ENCODE results near the gene C6orf89.

C6orf89 gene, protein sequence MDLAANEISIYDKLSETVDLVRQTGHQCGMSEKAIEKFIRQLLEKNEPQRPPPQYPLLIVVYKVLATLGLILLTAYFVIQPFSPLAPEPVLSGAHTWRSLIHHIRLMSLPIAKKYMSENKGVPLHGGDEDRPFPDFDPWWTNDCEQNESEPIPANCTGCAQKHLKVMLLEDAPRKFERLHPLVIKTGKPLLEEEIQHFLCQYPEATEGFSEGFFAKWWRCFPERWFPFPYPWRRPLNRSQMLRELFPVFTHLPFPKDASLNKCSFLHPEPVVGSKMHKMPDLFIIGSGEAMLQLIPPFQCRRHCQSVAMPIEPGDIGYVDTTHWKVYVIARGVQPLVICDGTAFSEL

DNA sequence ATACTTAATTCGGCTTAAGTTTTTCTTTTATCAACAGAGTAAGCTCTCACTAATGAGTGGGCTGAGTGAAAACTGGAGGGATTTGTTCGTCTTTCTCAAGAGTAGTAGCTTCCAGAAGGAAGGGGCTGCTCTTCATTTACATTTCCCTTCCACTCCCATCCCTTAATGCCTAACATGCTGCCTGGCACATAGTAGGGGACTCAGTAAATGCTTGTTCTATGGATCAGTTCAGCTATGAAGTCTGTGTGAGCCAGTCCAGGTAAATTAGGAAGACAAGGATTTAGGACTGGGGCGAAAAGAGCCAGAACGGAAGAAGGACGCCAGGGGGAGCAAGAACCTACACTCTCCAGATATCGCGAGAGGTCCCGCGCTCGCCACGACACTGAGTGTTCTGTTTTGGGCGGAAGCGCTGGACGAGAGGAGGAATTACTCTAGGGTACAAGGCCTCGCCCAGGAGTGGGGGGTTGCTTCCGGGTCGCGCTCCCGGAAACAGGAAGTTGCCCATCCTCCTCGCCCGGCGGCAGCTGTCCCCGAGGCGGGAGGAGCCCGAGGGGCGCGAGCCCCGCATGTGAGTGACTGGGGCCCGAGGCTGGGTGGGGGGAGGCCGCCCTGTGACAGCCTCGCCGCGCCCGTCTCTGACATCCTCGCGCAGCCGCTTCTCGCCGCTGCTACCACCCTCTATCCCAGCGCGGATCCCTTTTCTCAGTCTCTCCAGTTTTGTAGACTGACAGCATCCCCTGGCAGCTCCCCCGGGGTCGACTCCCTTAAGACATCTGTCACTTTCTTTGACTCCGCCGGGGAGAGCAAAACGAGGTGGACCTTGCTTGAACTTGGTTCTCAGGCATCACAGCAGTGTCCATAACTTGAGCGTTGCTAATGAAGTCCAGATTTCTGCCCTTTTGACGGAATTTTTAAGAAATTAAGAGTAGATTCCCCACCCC lies at the start of gene C6orf89:
TSS of gene C6orf89 (plus strand) at position 492 of the 941 bp plus-strand sequence. CDS start 13,493 bp downstream, outside the sequence.
- Mint-ChIP-seq H3K9me3 (no peaks in the 10 kb centered on the region), H3K27ac (peak within 1 kb of the TSS; percentile 95), H3K4me3 (peak within 1 kb of the TSS; percentile 88), H3K4me1 (peaks cover 20% of the 10 kb centered on the region), H3K36me3 (peaks cover 2% of the 10 kb centered on the region), H3K27me3 (no peaks in the 10 kb centered on the region)
- DNase-seq (ENCODE audit: low spot score in 2 of 2) (peak; percentile 85 to 93), ATAC-seq (ENCODE audit: low read depth) (peak; percentile 98)

GRCh38 chr6:36836111-36837021 lies 49.4 kb upstream of the C6orf89 start:
- no peak overlapping the region for H3K4me3 Mint-ChIP-seq
- no peaks in the 10 kb centered on the region for H3K36me3 Mint-ChIP-seq
- no peak for DNase-seq (ENCODE audit: low spot score in 2 of 2)
- H3K27me3 Mint-ChIP-seq = peaks cover 19% of the 10 kb centered on the region
- ATAC-seq (ENCODE audit: low read depth) = no peak
- peaks cover 3% of the 10 kb centered on the region for H3K9me3 Mint-ChIP-seq
- H3K4me1 Mint-ChIP-seq = peaks cover 6% of the 10 kb centered on the region
- H3K27ac Mint-ChIP-seq = no peak overlapping the region

GRCh38 chr6:36837022-36837339 lies 48.8 kb upstream of the C6orf89 start:
- H3K27ac Mint-ChIP-seq = no peak overlapping the region
- peaks cover 3% of the 10 kb centered on the region for H3K9me3 Mint-ChIP-seq
- H3K4me1 Mint-ChIP-seq = peaks cover 6% of the 10 kb centered on the region
- H3K4me3 Mint-ChIP-seq = no peak overlapping the region
- DNase-seq (ENCODE audit: low spot score in 2 of 2) = no peak
- H3K36me3 Mint-ChIP-seq = no peaks in the 10 kb centered on the region
- no peak for ATAC-seq (ENCODE audit: low read depth)
- H3K27me3 Mint-ChIP-seq = peaks cover 19% of the 10 kb centered on the region

DNA sequence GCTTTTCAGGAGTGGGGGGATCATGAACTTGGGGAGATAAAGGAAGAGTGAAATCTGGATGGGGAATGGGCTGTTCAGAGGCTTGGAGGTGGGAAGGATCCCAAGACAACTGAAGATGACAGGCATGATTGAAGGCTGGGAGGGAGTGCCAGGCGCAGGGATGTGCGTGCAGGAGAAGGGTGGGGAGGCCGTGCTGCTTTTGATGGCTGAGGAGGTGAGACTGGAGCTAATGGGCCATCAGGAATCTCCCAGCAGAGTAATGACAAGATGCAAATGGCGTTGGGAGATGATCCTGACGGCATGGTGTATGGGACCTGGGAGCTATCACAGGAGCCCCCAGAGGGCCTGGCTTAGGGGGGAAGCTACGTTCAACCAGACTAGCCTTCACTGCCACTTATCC lies 48.1 kb upstream of the C6orf89 start:
- ATAC-seq (ENCODE audit: low read depth) (no peak), DNase-seq (ENCODE audit: low spot score in 2 of 2) (no peak)
- Mint-ChIP-seq H3K9me3 (peaks cover 3% of the 10 kb centered on the region), H3K36me3 (no peaks in the 10 kb centered on the region), H3K4me3 (no peak overlapping the region), H3K27me3 (peaks cover 19% of the 10 kb centered on the region), H3K27ac (no peak overlapping the region), H3K4me1 (peaks cover 6% of the 10 kb centered on the region)

GRCh38 chr6:36838896-36839748 lies 46.6 kb upstream of the C6orf89 start, which contains the start of gene CPNE5:
CPNE5 (minus strand) TSS chr6:36839444; CDS start chr6:36839377, 67 bp downstream.
- H3K4me3 Mint-ChIP-seq = peak within 1 kb of the TSS; percentile 76
- H3K36me3 Mint-ChIP-seq = no peaks in the 10 kb centered on the region
- peaks cover 19% of the 10 kb centered on the region for H3K27me3 Mint-ChIP-seq
- DNase-seq (ENCODE audit: low spot score in 2 of 2) = peak in 1 of 2 donors; percentile 33
- ATAC-seq (ENCODE audit: low read depth) = no peak
- peaks cover 6% of the 10 kb centered on the region for H3K4me1 Mint-ChIP-seq
- no peak within 1 kb of the TSS for H3K27ac Mint-ChIP-seq
- H3K9me3 Mint-ChIP-seq = no peaks in the 10 kb centered on the region

GRCh38 chr6:36839749-36840431 lies 45.9 kb upstream of the C6orf89 start:
- ATAC-seq (ENCODE audit: low read depth) (peak; percentile 73), DNase-seq (ENCODE audit: low spot score in 2 of 2) (peak; percentile 41 to 54)
- no peaks in the 10 kb centered on the region for H3K9me3 Mint-ChIP-seq
- no peak overlapping the region for H3K27ac Mint-ChIP-seq
- H3K27me3 Mint-ChIP-seq = peaks cover 19% of the 10 kb centered on the region
- peaks cover 6% of the 10 kb centered on the region for H3K4me1 Mint-ChIP-seq
- H3K4me3 Mint-ChIP-seq = peak overlapping the region; percentile 76
- no peaks in the 10 kb centered on the region for H3K36me3 Mint-ChIP-seq

- no peak overlapping the region for H3K27ac Mint-ChIP-seq
- DNase-seq (ENCODE audit: low spot score in 2 of 2) (no peak), ATAC-seq (ENCODE audit: low read depth) (peak; percentile 57)
- H3K4me1 Mint-ChIP-seq = peaks cover 6% of the 10 kb centered on the region
- H3K4me3 Mint-ChIP-seq = peak overlapping the region; percentile 76
- no peaks in the 10 kb centered on the region for H3K36me3 Mint-ChIP-seq
- peaks cover 19% of the 10 kb centered on the region for H3K27me3 Mint-ChIP-seq
- no peaks in the 10 kb centered on the region for H3K9me3 Mint-ChIP-seq
Measured at GRCh38 chr6:36840432-36841403, 45.0 kb upstream of the C6orf89 start.

- Mint-ChIP-seq H3K27ac (no peak overlapping the region), H3K36me3 (no peaks in the 10 kb centered on the region), H3K4me3 (no peak overlapping the region), H3K4me1 (peaks cover 6% of the 10 kb centered on the region), H3K9me3 (no peaks in the 10 kb centered on the region), H3K27me3 (peaks cover 14% of the 10 kb centered on the region)
- no peak for DNase-seq (ENCODE audit: low spot score in 2 of 2)
- ATAC-seq (ENCODE audit: low read depth) = no peak
Measured at GRCh38 chr6:36841756-36842155, 44.0 kb upstream of the C6orf89 start.

GRCh38 chr6:36843170-36843569 lies 42.6 kb upstream of the C6orf89 start:
- Mint-ChIP-seq H3K4me1 (peaks cover 6% of the 10 kb centered on the region), H3K27ac (no peak overlapping the region), H3K27me3 (peaks cover 9% of the 10 kb centered on the region), H3K9me3 (no peaks in the 10 kb centered on the region), H3K4me3 (no peak overlapping the region), H3K36me3 (no peaks in the 10 kb centered on the region)
- no peak for DNase-seq (ENCODE audit: low spot score in 2 of 2)
- ATAC-seq (ENCODE audit: low read depth) = no peak

GRCh38 chr6:36844232-36845170 lies 41.3 kb upstream of the C6orf89 start:
- ATAC-seq (ENCODE audit: low read depth) = no peak

DNA sequence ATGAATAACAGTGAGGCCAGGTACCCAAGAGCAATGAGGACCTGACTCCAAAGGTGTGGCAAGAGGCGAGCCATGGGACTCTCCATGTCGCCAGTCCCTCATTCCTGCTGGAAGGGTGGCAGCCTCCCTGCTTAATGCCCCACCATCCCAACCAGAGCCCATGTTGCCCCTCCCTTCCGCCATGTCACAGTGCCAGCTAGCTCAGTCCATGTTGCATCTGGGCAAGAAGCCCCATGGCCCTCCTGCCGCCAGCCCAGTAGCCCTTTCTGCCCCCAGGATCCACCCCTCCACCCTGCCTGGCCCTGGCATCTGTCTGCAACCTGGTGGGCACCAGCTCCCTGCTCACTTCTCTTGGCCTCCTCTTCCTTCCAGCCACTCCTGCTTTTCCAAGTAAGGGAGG lies 40.5 kb upstream of the C6orf89 start:
- DNase-seq (ENCODE audit: low spot score in 2 of 2) (no peak), ATAC-seq (ENCODE audit: low read depth) (no peak)
- H3K4me1 Mint-ChIP-seq = no peaks in the 10 kb centered on the region
- peaks cover 3% of the 10 kb centered on the region for H3K9me3 Mint-ChIP-seq
- peaks cover 5% of the 10 kb centered on the region for H3K27me3 Mint-ChIP-seq
- H3K4me3 Mint-ChIP-seq = no peak overlapping the region
- peaks cover 3% of the 10 kb centered on the region for H3K36me3 Mint-ChIP-seq
- no peak overlapping the region for H3K27ac Mint-ChIP-seq

More at GRCh38 chr6:36844232-36845170, 41.3 kb upstream of the C6orf89 start:
- no peak for DNase-seq (ENCODE audit: low spot score in 2 of 2)
- Mint-ChIP-seq H3K27ac (no peak overlapping the region), H3K4me3 (no peak overlapping the region), H3K36me3 (no peaks in the 10 kb centered on the region), H3K9me3 (no peaks in the 10 kb centered on the region), H3K27me3 (peaks cover 3% of the 10 kb centered on the region), H3K4me1 (no peaks in the 10 kb centered on the region)

Measured in memory B cell (primary cell).